Measurements from ENCODE around the gene VOPP1.
A peak's percentile ranks its signal among the peaks of the same experiment; 100 is the strongest.

VOPP1 gene

DNA sequence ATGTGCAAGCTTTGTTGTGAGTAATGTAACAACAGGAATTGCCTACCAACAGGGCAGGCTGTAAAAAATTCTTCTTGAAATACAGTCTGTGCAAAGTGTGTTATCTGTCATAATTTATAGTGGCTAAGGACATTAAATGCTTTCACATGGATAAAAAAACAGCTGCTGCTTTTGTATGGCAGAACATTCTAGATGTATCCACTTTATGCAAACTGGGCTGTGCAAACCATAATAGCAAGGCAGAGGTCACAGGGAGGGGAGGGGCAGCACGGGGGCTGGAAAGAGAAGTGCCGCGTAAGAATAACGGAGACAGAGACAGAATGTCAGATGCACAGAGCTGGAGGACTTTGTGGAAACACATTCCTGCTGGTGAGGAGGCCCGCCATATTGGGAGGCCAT is 86.1 kb downstream of the VOPP1 start:
- ATAC-seq (no peak), DNase-seq (ENCODE audit: low spot score in 2 of 2) (no peak)
- Mint-ChIP-seq H3K4me3 (no peak overlapping the region), H3K4me1 (peaks cover 62% of the 10 kb centered on the region), H3K36me3 (peaks cover 75% of the 10 kb centered on the region), H3K9me3 (no peaks in the 10 kb centered on the region), H3K27ac (peak overlapping the region; percentile 40)

DNA sequence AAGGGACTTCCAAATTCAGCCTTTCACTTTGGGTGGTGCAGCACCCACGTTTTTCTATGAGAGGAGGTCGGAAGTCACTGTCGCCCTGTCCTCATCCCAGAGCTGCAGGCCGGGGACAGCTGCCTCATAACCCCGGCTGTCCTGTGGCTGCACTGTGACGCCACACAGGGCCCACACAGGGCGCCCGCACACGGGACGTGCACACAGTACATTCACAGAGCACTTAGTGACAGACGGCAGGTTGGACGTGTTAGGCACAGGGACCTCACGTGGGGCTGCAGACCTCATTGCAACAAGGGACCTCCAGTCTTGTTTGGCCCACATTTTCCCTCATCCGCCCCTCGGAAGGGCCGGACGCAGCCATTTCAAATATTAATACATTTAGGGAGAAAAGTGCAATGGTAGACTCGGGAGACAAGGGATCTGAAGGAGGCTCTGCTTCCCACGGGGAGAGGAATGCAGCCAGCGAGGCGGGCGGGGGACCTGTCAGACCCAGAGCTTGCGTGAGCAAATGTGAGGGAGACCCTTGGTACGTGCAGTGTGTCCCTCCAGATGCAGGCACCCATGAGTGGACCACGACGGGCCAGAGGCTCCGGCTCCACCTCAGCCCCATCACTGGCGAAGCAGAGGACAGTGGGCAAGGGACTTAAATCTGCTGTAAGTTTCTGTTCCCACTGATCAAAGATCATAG is 86.7 kb downstream of the VOPP1 start:
- peaks cover 67% of the 10 kb centered on the region for H3K4me1 Mint-ChIP-seq
- H3K9me3 Mint-ChIP-seq = no peaks in the 10 kb centered on the region
- DNase-seq (ENCODE audit: low spot score in 2 of 2) (no peak), ATAC-seq (no peak)
- H3K27ac Mint-ChIP-seq = peak overlapping the region; percentile 40
- H3K4me3 Mint-ChIP-seq = no peak overlapping the region
- peaks cover 70% of the 10 kb centered on the region for H3K36me3 Mint-ChIP-seq

DNA sequence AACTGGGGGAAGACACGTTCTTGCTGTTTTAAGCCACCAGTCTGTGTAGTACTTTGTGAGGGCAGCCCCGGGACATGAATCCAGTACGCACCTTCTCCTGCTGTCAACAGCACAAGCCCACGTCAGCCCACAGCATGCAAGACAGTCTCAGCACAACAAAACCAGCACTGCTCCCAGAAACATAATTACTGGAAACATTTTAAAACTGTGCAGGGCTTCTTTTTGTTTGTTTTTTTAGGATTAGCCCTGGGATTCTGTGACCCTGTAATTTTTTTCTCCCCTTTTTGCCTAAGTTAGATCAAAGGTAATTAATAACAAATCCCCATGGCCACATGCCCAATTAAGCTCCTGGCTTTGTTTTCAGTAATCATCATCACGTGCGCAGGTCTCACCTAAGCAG is 87.5 kb downstream of the VOPP1 start:
- Mint-ChIP-seq H3K9me3 (no peaks in the 10 kb centered on the region), H3K27ac (peak overlapping the region; percentile 67), H3K36me3 (peaks cover 68% of the 10 kb centered on the region), H3K4me3 (no peak overlapping the region), H3K4me1 (peaks cover 67% of the 10 kb centered on the region)
- ATAC-seq (no peak), DNase-seq (ENCODE audit: low spot score in 2 of 2) (no peak)

DNA sequence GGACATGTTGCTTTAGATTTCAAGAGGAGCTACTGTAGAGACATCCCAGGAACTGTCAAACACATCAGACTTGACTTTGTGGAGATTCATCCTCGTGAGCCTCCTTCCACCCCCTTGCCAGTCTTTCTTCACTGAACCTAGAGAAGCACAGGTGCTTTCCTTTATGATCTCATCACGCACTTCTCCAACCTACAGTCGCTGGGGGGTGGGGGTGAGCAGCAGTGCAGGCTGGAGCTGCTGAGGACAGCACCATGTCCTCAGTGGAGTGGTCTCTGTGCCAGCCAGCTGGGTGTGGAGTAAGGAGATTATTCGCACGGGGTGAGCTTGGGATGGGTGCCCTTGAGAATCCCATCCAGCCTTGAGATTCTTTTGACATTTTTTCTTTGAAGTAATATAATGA is 88.1 kb downstream of the VOPP1 start:
- H3K27ac Mint-ChIP-seq = peak overlapping the region; percentile 67
- H3K36me3 Mint-ChIP-seq = peaks cover 63% of the 10 kb centered on the region
- H3K9me3 Mint-ChIP-seq = no peaks in the 10 kb centered on the region
- DNase-seq (ENCODE audit: low spot score in 2 of 2) = no peak
- ATAC-seq = no peak
- peaks cover 61% of the 10 kb centered on the region for H3K4me1 Mint-ChIP-seq
- H3K4me3 Mint-ChIP-seq = no peak overlapping the region

DNA sequence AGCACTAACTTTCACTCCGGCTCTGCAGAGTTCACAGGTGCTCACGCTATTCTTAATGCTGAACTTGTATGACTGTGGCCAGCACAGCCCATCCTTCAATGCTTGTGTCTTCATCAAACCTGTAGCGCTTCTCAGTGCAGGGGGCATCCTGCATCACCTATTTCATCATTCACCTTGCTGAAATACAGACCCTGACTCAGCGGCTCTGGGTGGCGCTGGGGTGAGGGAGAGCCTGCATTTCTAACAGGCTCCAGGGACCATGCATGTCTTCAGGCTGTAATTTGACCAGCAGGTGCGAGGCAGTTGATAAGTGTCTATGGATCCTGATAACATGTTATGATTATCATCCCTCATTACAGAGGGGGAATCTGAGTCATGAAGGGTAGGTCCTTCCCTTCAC is 89.3 kb downstream of the VOPP1 start:
- Mint-ChIP-seq H3K27ac (no peak overlapping the region), H3K4me1 (peaks cover 57% of the 10 kb centered on the region), H3K4me3 (no peak overlapping the region), H3K36me3 (peaks cover 51% of the 10 kb centered on the region), H3K9me3 (no peaks in the 10 kb centered on the region)
- DNase-seq (ENCODE audit: low spot score in 2 of 2) (no peak), ATAC-seq (no peak)

DNA sequence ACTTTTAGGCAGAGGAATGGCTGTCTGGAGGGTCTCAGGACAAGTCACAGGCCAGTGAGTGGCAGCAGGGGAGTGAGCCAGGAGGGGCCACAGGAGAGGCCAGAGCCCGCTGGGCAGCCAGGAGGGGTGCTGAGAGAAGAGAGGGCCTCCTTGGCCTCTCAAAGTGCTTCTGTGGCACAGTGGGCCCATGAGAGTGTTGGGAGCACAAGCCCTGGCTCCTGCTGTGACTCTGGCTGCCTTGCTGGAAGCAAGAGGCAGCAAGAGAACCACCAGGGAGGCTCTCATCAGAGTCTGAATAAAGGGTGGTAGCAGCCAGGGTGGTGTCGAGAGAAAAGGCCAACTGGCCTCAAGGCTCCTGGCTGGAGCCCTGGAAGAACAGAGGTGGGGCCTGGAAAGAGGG is 91.1 kb downstream of the VOPP1 start:
- H3K9me3 Mint-ChIP-seq = no peaks in the 10 kb centered on the region
- DNase-seq (ENCODE audit: low spot score in 2 of 2) (no peak), ATAC-seq (no peak)
- H3K4me3 Mint-ChIP-seq = no peak overlapping the region
- peak overlapping the region; percentile 59 for H3K27ac Mint-ChIP-seq
- H3K4me1 Mint-ChIP-seq = peaks cover 63% of the 10 kb centered on the region
- peaks cover 42% of the 10 kb centered on the region for H3K36me3 Mint-ChIP-seq

DNA sequence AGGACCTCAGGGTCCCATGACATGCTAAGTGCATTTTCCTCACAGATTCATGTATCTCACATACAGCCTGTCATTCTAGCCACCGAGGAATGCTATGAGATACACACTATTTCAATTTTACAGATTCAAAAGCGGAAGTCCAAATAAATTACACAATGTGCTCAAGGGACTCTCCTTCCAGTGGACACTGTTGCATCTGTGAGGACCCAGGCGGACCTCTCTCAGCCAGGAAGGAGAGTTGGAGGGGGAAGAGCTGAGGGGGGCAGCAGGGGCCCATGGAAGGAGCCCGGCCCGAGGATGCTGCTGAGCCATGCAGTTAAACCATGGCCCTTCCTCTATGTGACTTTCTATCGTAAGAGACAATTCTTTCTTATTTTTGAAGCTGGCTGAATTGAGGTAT is 93.6 kb downstream of the VOPP1 start:
- DNase-seq (ENCODE audit: low spot score in 2 of 2) = no peak
- Mint-ChIP-seq H3K4me3 (no peak overlapping the region), H3K27ac (peak overlapping the region; percentile 4), H3K36me3 (peaks cover 25% of the 10 kb centered on the region), H3K9me3 (no peaks in the 10 kb centered on the region), H3K4me1 (peaks cover 67% of the 10 kb centered on the region)
- ATAC-seq = no peak

DNA sequence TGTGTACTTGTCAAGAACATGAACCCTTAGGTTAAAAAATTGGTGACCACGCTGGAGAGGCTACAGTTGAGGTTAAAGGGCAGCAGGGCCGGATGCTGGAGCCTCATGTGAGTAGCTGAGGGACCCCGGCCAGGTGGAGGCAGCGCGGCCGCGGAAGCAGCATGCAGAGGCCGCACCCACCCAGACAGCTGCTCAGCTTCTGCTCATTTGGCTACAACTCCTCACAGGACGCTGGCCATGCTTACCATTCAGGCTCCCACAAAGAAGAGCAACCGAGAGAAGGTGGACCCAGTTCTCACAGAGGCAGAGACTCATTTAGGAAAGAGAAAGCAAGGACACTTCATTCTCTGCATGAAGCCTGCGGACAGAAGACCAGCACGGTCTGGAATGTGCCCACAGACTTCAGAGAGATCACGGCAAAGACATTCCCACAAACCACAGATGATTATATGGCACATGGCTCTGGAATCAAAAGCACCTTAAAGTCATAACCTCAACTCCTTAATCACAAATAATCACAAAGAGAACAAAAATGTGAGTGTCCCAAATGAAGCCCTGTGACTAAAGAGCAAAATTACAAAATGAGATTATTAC is 94.4 kb downstream of the VOPP1 start:
- DNase-seq (ENCODE audit: low spot score in 2 of 2) (no peak), ATAC-seq (no peak)
- peaks cover 19% of the 10 kb centered on the region for H3K36me3 Mint-ChIP-seq
- H3K4me1 Mint-ChIP-seq = peaks cover 61% of the 10 kb centered on the region
- H3K9me3 Mint-ChIP-seq = no peaks in the 10 kb centered on the region
- no peak overlapping the region for H3K4me3 Mint-ChIP-seq
- no peak overlapping the region for H3K27ac Mint-ChIP-seq

DNA sequence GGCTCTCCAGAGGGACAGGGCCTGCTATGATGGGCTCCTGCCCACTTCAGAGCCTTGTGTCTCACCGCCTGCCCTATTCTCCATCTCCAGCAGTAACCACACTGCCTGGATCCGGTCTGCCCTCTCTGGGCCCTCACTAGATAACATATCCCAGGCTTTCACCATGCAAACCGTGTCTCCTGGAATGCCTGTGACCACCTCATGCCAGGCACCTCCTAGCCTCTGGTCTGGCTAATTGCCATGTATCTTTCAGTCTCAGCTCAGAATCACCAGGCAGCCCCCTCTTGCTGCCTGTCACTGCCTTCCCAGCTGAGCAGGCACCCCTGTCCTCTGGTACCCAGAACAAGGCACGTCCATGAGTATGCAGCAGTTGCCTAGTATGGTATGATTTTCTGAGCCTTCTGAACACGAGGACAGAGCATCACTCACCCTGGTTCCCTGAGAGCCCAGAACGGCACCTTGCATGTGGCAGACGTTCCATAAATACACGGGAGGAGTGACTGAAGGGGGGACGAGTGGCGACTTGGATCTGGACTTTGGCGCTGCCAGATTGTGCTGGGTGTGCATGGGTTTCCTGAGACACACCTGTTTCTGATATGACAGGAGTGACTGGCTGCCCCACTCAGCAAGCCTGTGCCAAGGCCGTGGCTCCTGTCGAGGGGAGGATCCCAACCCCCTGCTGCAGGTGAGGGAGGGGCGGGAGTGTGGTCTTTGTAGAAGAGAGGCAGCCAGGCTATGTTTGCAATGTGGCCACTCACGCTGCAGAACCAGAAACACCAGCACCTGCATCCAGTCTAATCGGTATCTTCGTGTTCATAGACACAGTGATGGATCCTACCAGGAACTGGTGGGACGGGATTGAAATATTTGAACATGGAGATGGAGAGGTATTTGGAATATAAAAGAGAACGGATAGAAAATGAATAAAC is 95.2 kb downstream of the VOPP1 start:
- Mint-ChIP-seq H3K4me3 (no peak overlapping the region), H3K36me3 (peaks cover 20% of the 10 kb centered on the region), H3K4me1 (peaks cover 61% of the 10 kb centered on the region), H3K9me3 (no peaks in the 10 kb centered on the region), H3K27ac (peak overlapping the region; percentile 58)
- peak in 1 of 2 donors; percentile 40 for DNase-seq (ENCODE audit: low spot score in 2 of 2)
- no peak for ATAC-seq

DNA sequence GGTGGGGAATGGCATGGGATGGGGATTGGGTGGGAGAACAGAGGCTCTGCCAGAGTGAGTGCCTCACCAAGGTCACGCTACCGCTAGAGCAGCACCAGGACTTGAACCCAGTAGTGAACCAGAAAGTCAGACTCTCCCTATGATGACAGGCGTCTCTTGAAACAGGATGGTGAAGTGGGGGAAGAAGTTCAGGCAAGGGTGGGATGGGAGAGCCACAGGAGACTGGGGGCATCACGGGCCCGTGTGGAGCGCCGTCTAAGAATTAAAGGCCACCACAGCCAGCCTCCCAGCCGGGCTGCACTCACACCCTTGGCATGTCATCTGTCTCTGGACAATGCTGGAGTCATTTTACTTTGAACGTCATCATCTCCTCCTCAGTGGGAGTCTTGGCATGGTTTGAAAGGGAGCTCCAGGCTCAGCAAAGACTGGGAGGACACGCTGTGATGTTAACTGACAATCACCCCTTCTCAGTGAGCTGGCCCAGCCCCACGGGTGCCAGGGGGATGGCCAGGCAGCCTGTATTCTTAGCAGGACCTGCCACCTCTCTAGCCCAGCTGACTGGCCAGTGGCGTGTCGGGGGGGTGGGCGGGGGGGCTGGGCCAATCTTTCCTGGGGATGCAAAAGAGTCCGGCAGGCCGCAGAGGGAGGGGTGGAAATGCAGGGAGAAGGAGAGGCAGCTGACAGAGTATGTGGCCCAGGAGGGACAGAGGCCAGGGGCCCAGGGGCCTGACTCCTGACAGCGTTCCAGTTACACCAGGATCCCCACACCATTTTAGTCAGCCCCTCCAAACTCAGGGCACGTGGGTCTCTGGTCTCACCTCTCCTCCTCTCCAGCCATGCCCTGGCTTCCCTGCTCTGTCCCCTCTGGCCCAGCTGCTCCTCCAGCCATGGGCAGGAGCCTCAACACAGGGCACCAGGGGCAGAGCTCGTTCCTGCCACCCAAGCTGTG is 96.2 kb downstream of the VOPP1 start:
- H3K4me3 Mint-ChIP-seq = peak overlapping the region; percentile 38
- peak overlapping the region; percentile 74 for H3K27ac Mint-ChIP-seq
- no peaks in the 10 kb centered on the region for H3K9me3 Mint-ChIP-seq
- peaks cover 27% of the 10 kb centered on the region for H3K36me3 Mint-ChIP-seq
- H3K4me1 Mint-ChIP-seq = peaks cover 58% of the 10 kb centered on the region
- DNase-seq (ENCODE audit: low spot score in 2 of 2) (peak in 1 of 2 donors; percentile 43), ATAC-seq (no peak)

DNA sequence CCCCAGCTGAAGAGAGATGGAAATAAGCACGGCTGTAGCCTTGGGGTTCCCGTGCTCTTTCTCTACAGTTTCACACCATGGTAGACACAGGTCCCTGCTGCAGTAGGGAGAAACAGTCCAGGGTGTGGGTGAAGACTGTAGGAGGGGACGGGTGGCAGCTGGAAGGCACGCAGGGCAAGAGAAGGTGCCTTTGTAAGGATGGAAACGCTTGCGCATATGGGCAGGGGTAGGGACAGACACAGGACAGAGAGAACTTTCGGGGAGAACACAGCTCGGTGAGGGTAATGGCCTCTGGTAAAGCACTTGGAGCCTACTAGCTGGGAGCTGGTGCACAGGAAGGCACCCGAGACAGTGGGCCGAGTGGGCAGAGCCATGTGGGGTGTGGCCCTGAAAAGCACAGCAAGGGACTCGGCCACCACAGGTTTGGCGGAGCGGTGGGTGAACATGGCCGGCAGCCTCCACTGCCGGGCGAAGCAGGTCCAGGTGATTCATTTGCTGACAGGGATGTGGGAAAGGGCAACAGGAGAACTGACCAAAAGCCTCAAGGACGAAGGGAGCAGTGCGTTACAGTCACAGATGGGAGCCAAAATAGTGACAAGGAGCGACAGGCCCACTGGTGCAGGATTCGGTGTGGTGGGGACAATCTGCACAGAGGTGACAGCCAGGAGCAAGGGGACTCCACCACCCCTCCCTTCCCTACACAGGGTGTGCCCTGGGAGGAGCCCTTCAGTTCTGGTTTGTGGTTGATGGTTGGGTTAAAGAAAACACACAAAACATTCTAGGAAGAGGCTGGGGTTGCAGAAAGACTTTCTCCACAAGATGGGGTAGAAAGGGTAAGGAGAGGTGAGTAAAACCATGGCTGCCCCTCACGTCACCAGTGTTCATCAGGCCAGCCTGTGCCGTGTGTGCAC is 97.1 kb downstream of the VOPP1 start:
- no peaks in the 10 kb centered on the region for H3K9me3 Mint-ChIP-seq
- peak in 1 of 2 donors; percentile 47 for DNase-seq (ENCODE audit: low spot score in 2 of 2)
- H3K4me3 Mint-ChIP-seq = peak overlapping the region; percentile 38
- peaks cover 55% of the 10 kb centered on the region for H3K4me1 Mint-ChIP-seq
- H3K36me3 Mint-ChIP-seq = peaks cover 24% of the 10 kb centered on the region
- peak; percentile 63 for ATAC-seq
- peak overlapping the region; percentile 74 for H3K27ac Mint-ChIP-seq

DNA sequence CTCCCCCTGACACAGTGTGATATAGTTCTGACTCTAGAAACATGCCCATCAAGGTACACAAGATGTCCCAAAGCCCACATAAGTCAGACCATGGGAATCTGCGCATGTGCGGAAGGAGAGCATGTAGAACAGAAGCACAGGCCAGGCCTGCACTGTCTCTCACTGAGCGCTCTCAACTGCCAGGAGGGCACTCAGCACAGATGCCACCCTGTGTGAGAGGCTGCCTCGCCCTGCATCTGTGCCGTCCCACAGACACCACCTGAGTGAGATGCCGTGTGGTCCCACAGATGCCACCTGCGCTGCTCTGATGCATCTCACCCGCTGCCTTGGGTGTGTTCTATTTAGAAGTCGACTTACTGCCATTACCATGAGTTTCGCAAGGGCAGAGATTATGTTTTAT is 98.4 kb downstream of the VOPP1 start:
- Mint-ChIP-seq H3K36me3 (peaks cover 24% of the 10 kb centered on the region), H3K9me3 (no peaks in the 10 kb centered on the region), H3K4me3 (no peak overlapping the region), H3K4me1 (peaks cover 65% of the 10 kb centered on the region), H3K27ac (no peak overlapping the region)
- DNase-seq (ENCODE audit: low spot score in 2 of 2) (peak in 1 of 2 donors; percentile 37), ATAC-seq (no peak)

DNA sequence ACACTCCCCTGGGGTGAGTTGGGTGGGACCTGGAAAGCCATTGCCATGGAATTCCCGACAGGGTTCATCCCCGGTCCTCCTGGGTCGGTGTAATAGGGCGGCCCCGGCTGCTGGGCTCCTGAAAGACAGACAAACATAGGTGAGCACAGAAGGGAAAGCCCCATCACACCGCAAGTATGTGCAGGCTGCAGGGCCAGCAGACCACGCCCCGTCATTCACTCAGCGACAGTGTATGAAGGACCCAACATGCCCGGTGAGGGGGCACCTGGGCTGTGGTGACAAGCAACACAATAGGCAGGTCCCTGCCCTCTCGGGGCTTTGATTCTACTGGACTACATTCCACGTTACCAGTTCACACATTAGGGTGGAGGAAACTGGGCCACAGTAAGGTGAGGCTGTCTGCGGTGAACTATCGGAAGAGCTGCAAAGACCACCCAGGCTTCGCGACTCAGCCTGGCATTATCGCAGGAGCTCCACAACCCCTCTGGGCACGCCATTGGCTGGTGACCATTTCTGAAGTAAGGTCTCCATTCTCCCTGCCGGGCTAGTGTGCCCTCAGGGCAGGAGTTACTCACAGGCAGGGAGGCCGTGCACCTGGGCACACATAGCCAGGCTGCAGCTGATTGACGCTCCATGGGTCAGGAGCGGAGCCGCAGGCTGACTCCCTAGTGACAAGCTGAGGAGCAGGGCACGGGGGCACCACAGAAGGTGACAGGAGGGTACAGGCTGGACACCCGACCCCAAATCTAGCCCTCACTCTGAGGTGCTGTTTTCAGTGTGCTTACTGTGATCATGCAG is 99.2 kb downstream of the VOPP1 start:
- Mint-ChIP-seq H3K4me3 (no peak overlapping the region), H3K27ac (no peak overlapping the region), H3K36me3 (peaks cover 24% of the 10 kb centered on the region), H3K4me1 (peaks cover 66% of the 10 kb centered on the region), H3K9me3 (no peaks in the 10 kb centered on the region)
- no peak for ATAC-seq
- peak in 1 of 2 donors; percentile 43 for DNase-seq (ENCODE audit: low spot score in 2 of 2)
